Keratinocyte (primary cell): ENCODE data around the gene ZFR2.

Source experiments
- EZH2 ChIP-seq: IDR thresholded peaks from one replicate; pipeline ENCODE4 v1.6.1; 2012; ENCODE audit warnings: inconsistent platforms, mild to moderate bottlenecking, low read length, moderate library complexity
- TF ChIP-seq, protein P1 (sequence below), 3 experiments: IDR thresholded peaks in 1 of 3; conservative IDR thresholded peaks in 1 of 3; optimal IDR thresholded peaks in 1 of 3; 2 replicates in 2 of 3; 3 replicates in 1 of 3; pipeline versions ENCODE3 to v1.5.1; 2011; ENCODE audit warnings: low read length in 3 of 3, mild to moderate bottlenecking in 3 of 3, moderate library complexity in 2 of 3, control low read depth in 1 of 3, inconsistent platforms in 1 of 3; ENCODE audit not compliant: insufficient read depth in 2 of 3; ENCODE audit errors: extremely low read depth in 1 of 3

DNA sequence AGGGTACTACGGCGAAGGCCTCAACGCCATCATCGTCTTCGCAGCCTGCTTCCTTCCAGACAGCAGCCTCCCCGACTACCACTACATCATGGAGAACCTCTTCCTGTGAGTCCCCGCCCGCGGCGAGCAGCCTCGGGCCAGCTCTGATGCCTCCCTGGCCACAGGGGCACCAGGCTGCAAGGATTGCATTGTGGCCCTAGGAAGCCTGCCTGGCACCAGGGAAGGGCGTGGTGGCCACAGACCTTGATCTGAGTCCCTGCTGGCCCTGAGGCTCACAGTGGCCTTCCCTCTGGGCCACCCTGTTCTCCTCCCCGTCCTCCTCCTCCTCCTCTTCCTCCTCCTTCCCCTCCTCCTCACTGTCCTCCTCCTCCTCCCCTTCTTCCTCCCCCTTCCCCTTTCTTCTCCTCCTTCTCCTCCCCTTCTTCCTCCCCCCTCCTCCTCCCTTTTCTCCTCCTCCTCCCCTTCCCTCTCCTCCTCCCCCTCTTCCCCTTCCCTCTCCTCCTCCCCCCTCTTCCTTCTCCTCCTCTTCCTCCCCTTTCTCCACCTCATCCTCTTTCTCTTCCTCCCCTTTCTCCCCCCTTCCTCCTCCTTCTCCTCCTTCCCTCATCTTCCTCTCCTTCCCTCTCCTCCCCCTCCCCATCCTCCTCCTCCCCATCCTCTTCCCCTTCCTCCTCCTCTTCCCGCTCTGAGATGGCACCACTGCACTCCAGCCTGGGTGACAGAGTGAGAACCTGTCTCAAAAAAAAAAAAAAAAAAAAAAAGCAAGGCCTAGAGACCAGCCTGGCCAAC is 39.6 kb upstream of the ZFR2 start:
- TF ChIP-seq, protein P1, sequence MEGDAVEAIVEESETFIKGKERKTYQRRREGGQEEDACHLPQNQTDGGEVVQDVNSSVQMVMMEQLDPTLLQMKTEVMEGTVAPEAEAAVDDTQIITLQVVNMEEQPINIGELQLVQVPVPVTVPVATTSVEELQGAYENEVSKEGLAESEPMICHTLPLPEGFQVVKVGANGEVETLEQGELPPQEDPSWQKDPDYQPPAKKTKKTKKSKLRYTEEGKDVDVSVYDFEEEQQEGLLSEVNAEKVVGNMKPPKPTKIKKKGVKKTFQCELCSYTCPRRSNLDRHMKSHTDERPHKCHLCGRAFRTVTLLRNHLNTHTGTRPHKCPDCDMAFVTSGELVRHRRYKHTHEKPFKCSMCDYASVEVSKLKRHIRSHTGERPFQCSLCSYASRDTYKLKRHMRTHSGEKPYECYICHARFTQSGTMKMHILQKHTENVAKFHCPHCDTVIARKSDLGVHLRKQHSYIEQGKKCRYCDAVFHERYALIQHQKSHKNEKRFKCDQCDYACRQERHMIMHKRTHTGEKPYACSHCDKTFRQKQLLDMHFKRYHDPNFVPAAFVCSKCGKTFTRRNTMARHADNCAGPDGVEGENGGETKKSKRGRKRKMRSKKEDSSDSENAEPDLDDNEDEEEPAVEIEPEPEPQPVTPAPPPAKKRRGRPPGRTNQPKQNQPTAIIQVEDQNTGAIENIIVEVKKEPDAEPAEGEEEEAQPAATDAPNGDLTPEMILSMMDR (optimal IDR thresholded peaks at IDR 0.05 in 1 of 3, IDR thresholded peaks at IDR 0.05 in 1 of 3, conservative IDR thresholded peaks at IDR 0.05 in 1 of 3; ENCODE audit: extremely low read depth in 1 of 3, insufficient read depth in 2 of 3, low read length in 3 of 3), result no peak
- TF ChIP-seq EZH2, result no peak
